HEK293 (cell line): ENCODE data around the gene THSD4.

ENCODE experiments used
- ATF2 ChIP-seq: fragments of 450-650 bp; formaldehyde crosslinking; IDR thresholded peaks from 2 replicates; pipeline ENCODE4 v1.5.1; 2016; ENCODE audit warnings: missing biosample characterization, missing genetic modification characterization, low read depth
- BCL11B ChIP-seq: fragments of 450-650 bp; formaldehyde crosslinking; IDR thresholded peaks from 2 replicates; pipeline ENCODE4 v1.5.1; 2016; ENCODE audit warnings: low read depth, missing biosample characterization, missing genetic modification characterization
- PRDM2 ChIP-seq: fragments of 450-650 bp; formaldehyde crosslinking; IDR thresholded peaks from 2 replicates; pipeline ENCODE4 v1.5.1; 2016; ENCODE audit warnings: missing biosample characterization, missing genetic modification characterization, borderline replicate concordance
- YY1 ChIP-seq: fragments of 450-650 bp; formaldehyde crosslinking; IDR thresholded peaks from 2 replicates; pipeline ENCODE4 v1.5.1; 2018; ENCODE audit warnings: missing biosample characterization, missing genetic modification characterization
- ZFHX2 ChIP-seq: fragments of 450-650 bp; formaldehyde crosslinking; conservative IDR thresholded peaks from 2 replicates; pipeline ENCODE4 v1.5.1; 2016; ENCODE audit warnings: missing biosample characterization, missing genetic modification characterization
- ZNF292 ChIP-seq: fragments of 450-650 bp; formaldehyde crosslinking; IDR thresholded peaks from 2 replicates; pipeline ENCODE4 v1.5.1; 2016; ENCODE audit warnings: low read depth, missing biosample characterization, missing genetic modification characterization, borderline replicate concordance
- ZNF354C ChIP-seq: fragments of 450-650 bp; formaldehyde crosslinking; IDR thresholded peaks from 2 replicates; pipeline ENCODE4 v1.5.1; 2016; ENCODE audit warnings: missing biosample characterization, missing genetic modification characterization, low read depth, borderline replicate concordance
- ZNF549 ChIP-seq: fragments of 450-650 bp; IDR thresholded peaks from 2 replicates; pipeline ENCODE4 v1.5.1; 2018; ENCODE audit warnings: missing biosample characterization, missing genetic modification characterization, mild to moderate bottlenecking, inconsistent platforms, moderate library complexity

GRCh38 chr15:71071529-71071928 is 43.7 kb upstream of the THSD4 start:
- TF ChIP-seq YY1 (tag by site-specific recombination) = no peak
- TF ChIP-seq ZNF549 (tag by site-specific recombination) = no peak
- TF ChIP-seq ZNF292 (tag by site-specific recombination) = no peak
- TF ChIP-seq PRDM2 = no peak
- TF ChIP-seq BCL11B (tag by site-specific recombination) = no peak
- TF ChIP-seq ZFHX2 = no peak
- TF ChIP-seq ZNF354C (tag by site-specific recombination) = no peak
- TF ChIP-seq ATF2 (tag by site-specific recombination) = no peak
